Stomach (tissue), 4 donors: Measurements from ENCODE around the gene CSF2RB.

Experiments used
- EP300 ChIP-seq: sonication (generic); formaldehyde crosslinking; IDR thresholded peaks from one replicate; pipeline ENCODE4 v1.6.1; 2017; ENCODE audit warnings: antibody characterized with exemption
- POLR2A ChIP-seq, 4 donors: fragments of 450-650 bp; IDR thresholded peaks; one replicate each; pipeline ENCODE4 v1.6.1; 2016; ENCODE audit warnings: antibody characterized with exemption in 4 of 4, control low read depth in 2 of 4, mild to moderate bottlenecking in 1 of 4, moderate library complexity in 1 of 4
- POLR2AphosphoS5 ChIP-seq, 3 donors: sonication (generic); formaldehyde crosslinking; IDR thresholded peaks; one replicate each; pipeline ENCODE4 v1.6.1; 2016; ENCODE audit warnings: antibody characterized with exemption in 3 of 3
- TF ChIP-seq, protein P1 (sequence below), 7 experiments: fragments of 450-650 bp in 4 of 7; fragments of 200-600 bp in 3 of 7; sonication (generic) in 3 of 7; IDR thresholded peaks; one replicate each; pipeline ENCODE4 v1.5.1; 2016 to 2019; ENCODE audit warnings: antibody characterized with exemption in 7 of 7, control low read depth in 2 of 7, mild to moderate bottlenecking in 1 of 7

DNA sequence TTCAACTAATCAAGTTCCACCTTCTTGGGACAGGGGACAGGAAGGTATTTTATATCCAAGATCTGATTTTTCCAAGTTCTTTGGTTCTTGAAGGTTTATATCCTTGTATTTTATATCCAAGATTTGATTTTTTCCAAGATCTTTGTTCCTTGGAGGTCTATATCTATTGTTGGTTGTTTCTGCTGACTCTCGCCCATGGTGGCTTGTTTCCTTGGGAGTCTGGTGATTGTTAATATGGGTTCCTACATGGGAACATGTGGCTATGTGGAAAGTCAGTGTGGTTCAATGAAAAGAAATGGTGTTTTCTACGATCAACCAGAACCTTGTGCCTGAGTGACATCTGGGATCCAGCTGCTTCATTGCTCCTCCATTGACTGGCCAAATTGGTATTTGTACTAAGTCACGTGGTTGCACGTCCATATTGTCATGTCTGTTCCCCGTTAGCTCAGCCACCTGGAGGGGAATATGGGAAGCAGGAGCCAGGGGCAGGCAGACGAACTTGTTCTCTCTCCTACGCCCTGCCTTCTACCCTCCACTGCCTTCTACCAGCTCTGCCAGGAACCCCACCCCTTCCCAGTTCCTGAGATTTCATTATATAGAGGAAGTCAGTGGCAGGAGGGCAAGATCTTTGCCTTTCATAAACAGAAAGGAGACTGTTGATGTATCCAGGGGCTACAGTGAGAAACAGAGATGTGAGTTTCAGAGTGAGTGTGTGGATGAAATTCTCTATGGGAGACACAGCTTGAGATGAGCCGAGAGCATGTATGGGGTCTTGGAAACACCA lies 11.1 kb upstream of the CSF2RB start:
- TF ChIP-seq, protein P1, sequence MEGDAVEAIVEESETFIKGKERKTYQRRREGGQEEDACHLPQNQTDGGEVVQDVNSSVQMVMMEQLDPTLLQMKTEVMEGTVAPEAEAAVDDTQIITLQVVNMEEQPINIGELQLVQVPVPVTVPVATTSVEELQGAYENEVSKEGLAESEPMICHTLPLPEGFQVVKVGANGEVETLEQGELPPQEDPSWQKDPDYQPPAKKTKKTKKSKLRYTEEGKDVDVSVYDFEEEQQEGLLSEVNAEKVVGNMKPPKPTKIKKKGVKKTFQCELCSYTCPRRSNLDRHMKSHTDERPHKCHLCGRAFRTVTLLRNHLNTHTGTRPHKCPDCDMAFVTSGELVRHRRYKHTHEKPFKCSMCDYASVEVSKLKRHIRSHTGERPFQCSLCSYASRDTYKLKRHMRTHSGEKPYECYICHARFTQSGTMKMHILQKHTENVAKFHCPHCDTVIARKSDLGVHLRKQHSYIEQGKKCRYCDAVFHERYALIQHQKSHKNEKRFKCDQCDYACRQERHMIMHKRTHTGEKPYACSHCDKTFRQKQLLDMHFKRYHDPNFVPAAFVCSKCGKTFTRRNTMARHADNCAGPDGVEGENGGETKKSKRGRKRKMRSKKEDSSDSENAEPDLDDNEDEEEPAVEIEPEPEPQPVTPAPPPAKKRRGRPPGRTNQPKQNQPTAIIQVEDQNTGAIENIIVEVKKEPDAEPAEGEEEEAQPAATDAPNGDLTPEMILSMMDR (IDR thresholded peaks at IDR 0.05): no peak
- TF ChIP-seq POLR2A (IDR thresholded peaks at IDR 0.05): no peak
- TF ChIP-seq EP300: no peak
- TF ChIP-seq POLR2AphosphoS5 (IDR thresholded peaks at IDR 0.05): no peak
